IPS-20b (cell line): Measurements from ENCODE around the gene ZNF335.
"Not testable (repeated sequence)": the region's sequence is repeated elsewhere in the genome, so short reads cannot be mapped to it uniquely, and the experiment has no call there.

Experiments used
- H3K27ac ChIP-seq: one replicate; pipeline ENCODE4 v1.5.1; 2013; ENCODE audit warnings: low read length
- H3K27me3 ChIP-seq: 2 replicates; pipeline ENCODE4 v1.6.1; 2013; ENCODE audit warnings: mild to moderate bottlenecking, low read length, inconsistent platforms; ENCODE audit not compliant: insufficient read depth
- H3K36me3 ChIP-seq: 2 replicates; pipeline ENCODE4 v1.6.1; 2013; ENCODE audit warnings: low read depth, mild to moderate bottlenecking, inconsistent platforms, low read length, moderate library complexity; ENCODE audit not compliant: insufficient read depth
- H3K4me1 ChIP-seq: 2 replicates; pipeline ENCODE4 v1.6.1; 2013; ENCODE audit warnings: mild to moderate bottlenecking, control low read depth, inconsistent platforms, low read length, moderate library complexity; ENCODE audit not compliant: insufficient read depth
- H3K4me3 ChIP-seq: 2 replicates; pipeline ENCODE4 v1.5.1; 2013; ENCODE audit warnings: mild to moderate bottlenecking, low read length, inconsistent platforms
- H3K9ac ChIP-seq: 2 replicates; pipeline ENCODE4 v1.6.1; 2013; ENCODE audit warnings: low read depth, mild to moderate bottlenecking, inconsistent platforms, low read length, moderate library complexity
- H3K9me3 ChIP-seq: 2 replicates; pipeline ENCODE4 v1.6.1; 2013; ENCODE audit warnings: mild to moderate bottlenecking, low read depth, low read length, inconsistent platforms; ENCODE audit not compliant: insufficient read depth

ZNF335 gene

GRCh38 chr20:45907219-45907948 is 64.6 kb downstream of the ZNF335 start:
- Histone ChIP-seq H3K4me1 (peaks cover 2% of the 10 kb centered on the region; the same call in 1 of the 2 replicates), H3K36me3 (peaks cover 70% of the 10 kb centered on the region), H3K27me3 (no peaks in the 10 kb centered on the region), H3K9me3 (no peaks in the 10 kb centered on the region), H3K27ac (no peak overlapping the region), H3K4me3 (no peak overlapping the region), H3K9ac (no peak overlapping the region)

- no peak overlapping the region for H3K4me3 ChIP-seq
- no peaks in the 10 kb centered on the region for H3K9me3 ChIP-seq
- no peak overlapping the region for H3K27ac ChIP-seq
- no peaks in the 10 kb centered on the region for H3K27me3 ChIP-seq
- peaks cover 84% of the 10 kb centered on the region for H3K36me3 ChIP-seq
- no peaks in the 10 kb centered on the region for H3K4me1 ChIP-seq
- no peak overlapping the region for H3K9ac ChIP-seq
Observed at GRCh38 chr20:45905505-45906079, 66.4 kb downstream of the ZNF335 start.

GRCh38 chr20:45904583-45905504 is 67.2 kb downstream of the ZNF335 start:
- Histone ChIP-seq H3K27ac (no peak overlapping the region), H3K9ac (no peak overlapping the region), H3K9me3 (no peaks in the 10 kb centered on the region), H3K36me3 (peaks cover 89% of the 10 kb centered on the region), H3K4me3 (no peak overlapping the region), H3K4me1 (no peaks in the 10 kb centered on the region), H3K27me3 (no peaks in the 10 kb centered on the region)

- Histone ChIP-seq H3K27me3 (no peaks in the 10 kb centered on the region), H3K36me3 (peaks cover 88% of the 10 kb centered on the region), H3K27ac (no peak overlapping the region)
Observed at GRCh38 chr20:45902199-45902701, 69.8 kb downstream of the ZNF335 start.

GRCh38 chr20:45901332-45901731 is 70.7 kb downstream of the ZNF335 start:
- H3K27ac ChIP-seq, H3K9ac ChIP-seq, H3K4me1 ChIP-seq, H3K4me3 ChIP-seq, H3K9me3 ChIP-seq, H3K27me3 ChIP-seq: not testable (repeated sequence)
- peaks cover 90% of the 10 kb centered on the region for H3K36me3 ChIP-seq

More at GRCh38 chr20:45902199-45902701, 69.8 kb downstream of the ZNF335 start:
- H3K9ac ChIP-seq = no peak overlapping the region
- H3K4me1 ChIP-seq = no peaks in the 10 kb centered on the region
- H3K4me3 ChIP-seq = no peak overlapping the region
- H3K9me3 ChIP-seq = no peaks in the 10 kb centered on the region

- H3K36me3 ChIP-seq = peaks cover 80% of the 10 kb centered on the region
Observed at GRCh38 chr20:45899046-45899835, 72.8 kb downstream of the ZNF335 start.

More at GRCh38 chr20:45899046-45899835, 72.8 kb downstream of the ZNF335 start:
- Histone ChIP-seq H3K27me3 (no peaks in the 10 kb centered on the region), H3K27ac (no peak overlapping the region), H3K4me3 (no peak overlapping the region), H3K4me1 (no peaks in the 10 kb centered on the region), H3K9ac (no peak overlapping the region), H3K9me3 (no peaks in the 10 kb centered on the region)
